GM12872 (cell line): ENCODE data around the gene CASS4.

Experiments used
- CTCF ChIP-seq: IDR thresholded peaks from 3 replicates; pipeline ENCODE4 v1.5.1; 2011; ENCODE audit warnings: low read depth, mild to moderate bottlenecking, low read length, moderate library complexity; ENCODE audit not compliant: insufficient read depth

The CASS4 gene

GRCh38 chr20:56411759-56412472 lies at the start of gene CASS4:
TSS of gene CASS4 (plus strand) at chr20:56412260. CDS start at chr20:56412459, 199 bp downstream.
- TF ChIP-seq CTCF, result no peak

GRCh38 chr20:56362833-56363413 lies 49.1 kb upstream of the CASS4 start:
- TF ChIP-seq CTCF, result no peak

- no peak for TF ChIP-seq CTCF
Observed at GRCh38 chr20:56363491-56363890, 48.6 kb upstream of the CASS4 start.

GRCh38 chr20:56368351-56369134 lies 43.5 kb upstream of the CASS4 start:
- no peak for TF ChIP-seq CTCF

GRCh38 chr20:56369179-56369578 lies 42.9 kb upstream of the CASS4 start:
- TF ChIP-seq CTCF, result no peak

- TF ChIP-seq CTCF, result no peak
Observed at GRCh38 chr20:56371977-56372376, 40.1 kb upstream of the CASS4 start.

GRCh38 chr20:56372850-56373249 lies 39.2 kb upstream of the CASS4 start:
- TF ChIP-seq CTCF, result no peak
